ENCODE results near the gene ARNT2.

The ARNT2 gene

GRCh38 chr15:80559761-80560160 is 155.6 kb downstream of the ARNT2 start:
- no peak for DNase-seq

DNA sequence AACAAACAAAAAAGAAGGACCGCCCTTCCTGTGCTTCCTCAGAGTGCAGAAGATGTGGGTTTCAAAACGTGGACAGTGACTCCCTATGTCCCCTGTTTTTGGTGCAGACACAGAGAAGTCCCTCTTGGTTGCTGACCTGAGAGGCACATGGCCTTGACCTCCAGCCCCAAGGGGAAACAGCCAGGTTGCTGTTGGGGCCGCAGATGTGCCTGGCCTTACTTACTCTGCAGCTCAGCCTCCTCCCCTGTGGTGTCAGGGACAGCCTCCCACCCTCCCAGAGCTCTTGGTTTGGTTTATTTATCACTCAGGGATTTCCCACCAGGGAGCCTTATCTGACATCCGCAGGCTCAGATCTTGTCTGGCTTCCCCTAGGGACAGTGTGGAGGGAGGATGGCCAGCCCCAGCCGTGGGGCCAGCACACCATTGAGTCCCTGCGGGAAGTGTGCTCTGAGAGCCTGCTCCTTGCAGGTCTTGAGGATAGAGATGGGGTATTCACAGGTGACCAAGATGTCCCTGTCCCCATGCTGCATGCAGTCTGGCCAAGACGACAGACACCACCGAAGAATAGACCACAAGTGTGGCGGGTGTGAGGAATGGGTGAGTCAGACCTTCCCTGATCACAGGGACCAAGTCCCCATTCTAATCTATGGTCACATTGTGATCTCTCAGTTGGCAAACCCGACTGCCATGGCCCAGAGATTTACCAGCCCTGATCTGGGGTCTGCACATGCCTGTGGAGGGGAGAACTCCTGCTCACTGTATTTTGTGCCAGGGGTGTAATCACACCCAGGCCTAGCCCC is 156.6 kb downstream of the ARNT2 start:
- DNase-seq = no peak

DNA sequence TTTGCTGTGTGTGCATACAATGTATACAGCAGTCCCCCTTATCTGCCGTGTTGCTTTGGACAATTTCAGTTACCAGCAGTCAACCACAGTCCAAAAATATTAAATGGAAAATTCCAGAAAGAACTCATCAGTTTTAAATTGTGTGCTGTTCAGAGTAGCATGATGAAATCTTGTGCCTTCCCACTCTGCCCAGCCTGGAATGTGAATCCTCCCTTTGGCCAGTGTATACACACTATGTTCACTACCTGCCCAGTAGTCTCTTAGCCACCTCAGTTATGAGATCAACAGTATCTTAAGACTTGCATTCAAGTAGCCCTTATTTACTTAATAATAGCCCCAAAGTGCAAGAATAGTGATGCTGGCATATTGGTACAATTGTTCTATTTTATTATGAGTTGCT is 157.3 kb downstream of the ARNT2 start:
- no peak for DNase-seq

GRCh38 chr15:80562033-80562432 is 157.9 kb downstream of the ARNT2 start:
- no peak for DNase-seq

DNA sequence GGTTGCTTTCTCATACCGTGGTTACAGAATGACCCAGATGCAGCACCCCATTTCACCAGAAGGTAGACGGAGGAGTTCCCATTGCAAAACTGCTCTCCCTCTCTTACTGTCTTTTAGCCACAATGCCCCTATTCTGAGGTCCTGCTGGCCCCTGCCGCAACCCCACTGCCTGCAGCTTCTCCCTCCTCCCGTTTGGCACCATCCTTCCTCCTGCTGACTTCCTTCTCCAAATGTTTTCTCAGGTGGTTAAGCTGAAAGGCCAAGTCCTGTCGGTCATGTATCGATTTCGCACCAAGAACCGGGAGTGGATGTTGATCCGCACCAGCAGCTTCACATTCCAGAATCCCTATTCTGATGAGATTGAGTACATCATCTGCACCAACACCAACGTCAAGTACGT is 158.7 kb downstream of the ARNT2 start:
- DNase-seq = no peak

- no peak for DNase-seq
These were observed 159.3 kb downstream of the ARNT2 start for GRCh38 chr15:80563372-80563997.

DNA sequence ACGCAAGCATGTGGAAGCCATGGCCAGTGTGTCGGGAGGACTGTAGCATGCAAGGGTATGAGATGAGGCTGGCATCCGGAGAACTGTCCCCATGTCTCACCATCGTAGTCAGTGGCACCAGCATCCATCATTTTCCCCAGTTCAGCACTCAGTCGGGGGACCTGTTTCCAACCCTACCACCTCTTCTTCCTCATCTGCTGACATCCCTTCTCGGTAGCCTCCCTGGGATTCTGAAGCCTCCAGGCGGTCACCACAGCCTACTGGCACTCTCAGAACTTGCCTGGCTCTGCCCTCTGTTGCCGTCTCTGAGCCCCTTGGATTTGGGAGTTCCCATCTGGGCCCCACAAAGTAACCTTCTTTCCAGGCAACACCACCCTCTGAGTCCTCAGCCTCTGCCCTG is 159.9 kb downstream of the ARNT2 start:
- DNase-seq = no peak

DNA sequence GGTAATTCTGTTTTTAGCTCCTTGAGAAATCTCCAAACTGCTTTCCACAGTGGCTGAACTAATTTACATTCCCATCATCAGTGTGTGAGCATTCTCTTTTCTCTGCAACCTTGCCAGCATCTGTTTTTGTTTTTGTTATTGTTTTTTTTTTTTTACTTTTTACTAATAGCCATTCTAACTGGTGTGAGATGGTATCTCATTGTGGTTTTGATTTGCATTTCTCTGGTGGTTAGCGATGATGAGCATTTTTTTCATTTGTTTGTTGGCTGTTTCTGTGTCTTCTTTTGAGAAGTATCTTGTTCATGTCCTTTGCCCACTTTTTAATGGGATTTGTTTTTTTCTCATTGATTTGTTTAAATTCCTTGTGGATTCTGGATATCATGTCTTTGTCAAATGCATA is 161.2 kb downstream of the ARNT2 start:
- DNase-seq = no peak

DNA sequence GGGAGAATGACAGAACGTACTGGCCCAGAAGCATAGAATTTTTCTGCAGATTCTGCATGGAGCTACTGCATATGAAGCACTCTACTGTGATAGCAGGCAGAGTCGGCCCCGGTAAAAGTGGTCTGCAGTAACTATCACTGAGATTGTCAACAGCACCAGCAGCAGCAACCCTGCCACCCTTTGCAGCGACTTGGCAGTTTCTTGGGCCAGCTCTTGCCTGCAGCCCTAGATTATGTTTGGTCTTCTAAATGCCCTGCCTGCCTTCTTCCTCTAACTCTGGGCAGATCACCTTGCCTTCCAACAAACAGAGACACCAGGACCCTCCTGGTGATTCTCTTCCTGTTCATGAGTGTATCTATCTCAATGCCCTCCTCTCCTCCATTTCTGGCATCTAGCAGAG is 161.8 kb downstream of the ARNT2 start:
- DNase-seq = no peak

DNA sequence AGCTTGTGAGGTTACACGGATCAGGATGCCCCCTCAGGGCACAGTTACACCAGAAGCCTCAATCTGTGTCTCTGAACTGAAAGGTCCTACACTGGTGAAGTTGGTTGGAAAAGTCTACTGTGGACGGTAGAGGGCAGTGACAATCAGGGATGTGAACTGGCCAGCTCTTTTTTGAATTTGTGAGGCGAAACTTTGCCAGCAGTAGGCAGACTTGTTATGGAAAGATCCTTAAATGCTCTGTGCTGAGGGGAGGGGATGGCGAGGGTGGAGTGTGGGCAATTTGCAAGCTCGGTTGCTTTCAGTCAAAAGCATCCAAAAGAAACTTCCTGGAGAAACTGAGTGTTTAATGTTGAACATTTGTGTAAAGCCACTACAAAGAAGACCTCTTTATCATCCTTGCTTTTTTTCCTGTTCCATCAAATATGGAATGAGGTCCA is 163.6 kb downstream of the ARNT2 start:
- DNase-seq = peak; percentile 69

DNA sequence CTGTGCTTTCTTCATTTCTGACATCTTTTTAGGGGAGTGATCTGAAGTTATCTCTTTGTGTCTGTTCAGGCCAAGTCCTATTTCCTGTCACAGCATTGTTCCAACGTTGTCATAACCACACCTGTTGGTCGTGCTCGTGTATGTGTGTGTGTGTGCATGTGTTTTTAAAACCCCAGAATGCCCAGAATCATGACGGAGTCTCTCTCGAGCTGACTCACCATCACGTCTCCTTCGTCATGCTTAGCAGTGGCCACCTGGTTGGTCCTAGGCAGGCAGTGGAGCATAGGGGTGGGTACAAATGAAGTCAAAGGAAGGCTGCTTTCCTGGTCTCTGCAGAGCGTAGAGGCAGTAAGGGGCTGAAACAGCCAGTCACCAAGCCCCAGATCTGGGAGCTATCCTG is 164.1 kb downstream of the ARNT2 start:
- DNase-seq = no peak

DNA sequence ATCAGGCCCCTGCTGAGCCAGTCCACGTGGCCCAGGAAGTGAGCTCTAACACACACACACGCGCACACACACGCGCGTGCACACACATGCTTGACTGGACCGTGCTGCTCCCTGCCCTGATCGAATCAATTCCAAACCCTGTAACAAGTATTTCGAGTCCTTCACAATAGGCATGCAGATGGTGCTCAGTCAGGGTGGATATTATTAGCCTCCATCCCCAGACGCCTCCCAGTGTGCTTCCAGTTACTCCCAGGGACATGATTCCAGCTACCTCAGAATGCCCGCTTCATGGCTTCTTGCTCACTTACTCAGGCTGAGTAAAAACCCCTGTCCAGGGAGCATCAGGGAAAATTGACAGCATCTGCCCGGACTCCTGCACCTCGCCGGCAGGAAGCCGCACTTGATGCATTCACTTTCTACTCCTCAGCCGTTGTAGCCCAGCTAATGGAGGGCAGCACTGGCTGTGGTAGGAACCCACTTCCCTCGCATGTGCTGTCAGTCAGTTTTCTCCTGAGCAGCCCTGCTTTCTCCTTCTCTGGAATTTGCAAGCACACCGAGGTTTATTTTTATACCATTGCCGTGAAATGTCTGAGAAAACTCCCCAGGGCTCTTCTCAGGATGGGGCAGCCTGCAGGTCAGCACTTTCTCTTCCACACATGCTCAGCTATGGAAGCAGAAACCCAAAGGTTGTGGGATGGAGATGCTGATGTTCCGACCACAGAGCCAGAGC is 164.9 kb downstream of the ARNT2 start:
- DNase-seq = no peak

DNA sequence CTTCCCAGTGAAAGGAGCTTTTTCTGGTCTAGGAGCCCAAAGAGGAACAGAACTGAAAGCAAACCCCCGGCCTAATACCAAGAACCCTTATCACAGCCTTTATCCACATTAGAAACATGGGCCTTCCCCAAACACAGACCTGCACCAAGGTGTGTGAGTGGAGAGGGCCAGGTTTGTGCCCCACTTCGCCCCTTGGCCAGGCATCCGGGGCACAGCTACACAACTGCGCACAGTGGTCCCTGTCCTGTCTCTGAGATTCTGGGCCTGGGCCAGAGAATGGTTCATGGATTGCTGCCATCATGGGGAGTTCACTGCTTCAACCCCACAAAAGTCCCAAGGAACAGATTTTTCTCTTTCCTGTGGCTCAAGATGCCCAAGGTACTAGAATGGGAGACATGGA is 165.5 kb downstream of the ARNT2 start:
- no peak for DNase-seq

- DNase-seq = no peak
These were observed 166.4 kb downstream of the ARNT2 start for GRCh38 chr15:80570553-80570952.

DNA sequence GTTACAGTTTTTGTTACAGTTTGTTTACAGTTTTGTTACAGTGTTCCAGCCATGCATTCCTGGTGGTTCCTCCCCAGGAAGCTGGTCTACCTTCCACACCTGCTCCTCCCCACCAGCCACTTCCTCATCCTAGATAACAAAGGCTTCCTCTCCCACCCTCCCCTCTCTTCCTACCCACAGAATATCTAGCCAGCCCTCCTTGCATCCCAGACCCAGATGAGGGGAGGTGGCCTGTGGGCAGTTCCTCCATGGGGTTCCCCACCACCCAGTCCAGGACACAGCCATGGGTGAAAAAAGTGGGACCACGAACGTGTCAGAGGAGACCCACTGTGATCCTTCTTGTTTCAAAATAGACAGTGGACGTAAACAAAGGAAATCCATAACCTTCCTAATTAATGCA is 168.2 kb downstream of the ARNT2 start:
- peak; percentile 0 for DNase-seq

- DNase-seq = no peak
These were observed 169.4 kb downstream of the ARNT2 start for GRCh38 chr15:80573606-80574005.

DNA sequence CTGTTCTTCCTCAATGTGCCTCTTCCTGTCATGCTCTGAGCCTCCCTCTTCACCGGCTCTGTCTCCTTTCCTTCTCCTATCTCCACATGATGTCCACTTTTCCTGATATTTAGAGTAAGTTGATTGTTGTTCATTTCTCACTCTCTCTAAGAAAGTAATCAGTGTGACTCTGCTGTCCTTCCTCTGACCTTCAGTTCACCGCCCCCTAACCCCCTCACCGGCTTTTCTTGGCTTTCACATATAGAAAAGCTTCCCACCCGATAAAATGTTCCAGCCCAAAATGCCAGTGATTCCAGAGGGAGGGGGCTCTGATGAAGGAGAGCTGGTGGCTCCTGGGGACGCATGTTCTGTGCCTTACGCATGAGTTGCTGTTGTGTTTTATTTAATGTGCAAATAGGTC is 170.4 kb downstream of the ARNT2 start:
- no peak for DNase-seq

- no peak for DNase-seq
These were observed 172.4 kb downstream of the ARNT2 start for GRCh38 chr15:80576519-80577090.

DNA sequence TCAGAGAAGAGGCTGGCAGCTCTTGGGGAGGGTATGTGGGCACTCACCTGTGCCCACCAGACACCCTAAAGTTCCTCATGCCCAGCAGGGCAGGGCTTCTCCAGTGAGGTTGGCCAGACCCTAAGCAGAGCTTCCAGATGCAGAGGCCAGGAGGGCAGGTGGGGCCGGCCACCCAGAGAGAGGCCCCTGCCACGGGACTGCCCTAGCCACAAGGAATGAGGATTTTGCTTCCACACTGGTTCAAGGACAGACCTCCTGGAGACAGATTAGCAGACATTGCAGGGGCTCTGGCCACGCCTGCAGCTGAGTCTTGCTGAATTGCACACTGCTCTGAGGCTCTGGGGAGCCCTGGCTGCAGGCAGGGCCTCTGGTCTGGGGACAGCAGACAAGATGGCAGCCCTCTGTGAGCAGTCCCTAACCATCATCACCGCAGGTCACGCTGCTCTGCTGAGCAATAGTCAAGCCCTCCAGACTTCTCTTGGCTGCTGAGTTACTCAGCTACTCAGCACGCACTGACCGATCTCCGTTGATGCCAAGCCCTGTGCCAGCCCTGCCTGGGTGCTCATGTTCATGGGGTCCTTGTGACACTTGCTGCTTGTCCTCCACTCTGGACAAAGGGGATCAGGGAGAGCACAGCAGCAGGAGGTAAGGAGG is 173.5 kb downstream of the ARNT2 start:
- DNase-seq = no peak

- no peak for DNase-seq
These were observed 174.0 kb downstream of the ARNT2 start for GRCh38 chr15:80578206-80578595.

DNA sequence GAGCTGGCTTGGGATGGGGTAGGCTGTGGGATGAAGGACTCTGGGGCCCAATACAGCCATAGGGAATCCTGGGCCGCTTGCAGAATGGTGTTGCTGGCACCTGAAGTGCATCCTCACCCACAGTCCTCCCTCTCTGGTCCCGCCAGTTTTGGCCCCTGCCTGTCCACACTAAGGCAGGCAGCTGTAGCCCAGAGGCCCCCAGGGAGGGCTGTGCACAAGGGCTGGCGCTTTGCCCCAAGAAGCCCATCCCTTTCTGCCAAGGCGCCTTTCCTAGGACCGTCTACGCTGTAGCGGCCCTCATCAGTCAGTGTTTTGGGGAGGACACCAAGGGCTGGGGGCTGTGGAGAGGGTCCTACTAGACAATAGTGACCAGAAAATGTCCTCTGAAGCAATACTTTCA is 174.7 kb downstream of the ARNT2 start:
- no peak for DNase-seq

DNA sequence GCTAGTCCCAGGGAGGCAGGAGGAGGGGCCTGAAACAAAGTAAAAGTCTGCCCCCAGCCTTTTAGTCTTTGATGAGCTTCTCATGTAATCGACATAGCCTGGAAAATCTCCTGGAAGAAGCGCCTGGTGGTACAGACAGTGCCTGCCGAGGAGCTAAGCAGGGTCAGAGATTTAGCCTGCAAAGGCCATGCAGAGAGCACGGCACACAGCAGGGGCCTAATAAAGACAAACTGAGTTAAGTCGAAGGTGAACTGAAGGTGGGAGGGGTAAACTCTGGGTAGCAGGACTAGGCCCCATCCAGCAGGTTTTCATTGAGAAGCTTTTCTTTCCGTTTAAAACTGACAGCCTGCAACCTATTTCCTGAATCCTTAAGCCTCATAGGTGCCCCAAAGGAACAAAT is 175.4 kb downstream of the ARNT2 start:
- DNase-seq = no peak

DNA sequence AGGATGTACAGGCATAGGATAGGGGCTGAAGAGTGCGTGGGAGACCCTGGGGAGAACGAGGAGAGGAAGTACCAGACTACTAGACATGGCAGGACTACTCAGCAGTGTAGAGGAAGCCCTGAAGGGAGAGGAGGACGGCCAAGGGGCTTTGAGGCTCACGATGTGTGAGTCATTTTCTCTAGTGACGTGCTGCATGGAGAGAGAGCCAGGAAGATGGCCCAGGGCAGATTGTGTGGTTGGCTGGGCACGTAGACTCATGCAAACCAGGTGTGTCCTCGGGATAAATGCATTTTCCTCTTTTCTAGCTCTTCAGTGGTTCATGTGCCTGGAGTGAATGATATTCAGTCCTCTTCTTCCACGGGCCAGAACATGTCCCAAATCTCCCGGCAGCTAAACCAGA is 175.9 kb downstream of the ARNT2 start:
- DNase-seq = no peak
